WTC11 (cell line): ENCODE data around the gene CREB3L4. TPM values are rescaled to one million over a fixed set of nuclear protein-coding genes. Genes with fewer than 3 reads are reported as not detected.

ENCODE experiments used
- ATAC-seq: fragments of 200-7000 bp; cut with Tn5 transposase; 2 replicates; pipeline ENCODE4 v1.10.0; 2021; ENCODE audit warnings: mild to moderate bottlenecking, moderate library complexity
- CTCF ChIA-PET: fragments of 300-600 bp; sonication (Branson Sonifier 250); formaldehyde crosslinking; loops from one replicate; lab custom pipeline; 2021; ENCODE audit warnings: antibody characterized with exemption; lab: Charles Lee
- POLR2A ChIA-PET: fragments of 350-600 bp; sonication (Branson Sonifier 250); formaldehyde crosslinking; loops from one replicate; lab custom pipeline; 2021; ENCODE audit warnings: antibody characterized with exemption; lab: Charles Lee
- DNase-seq: peaks from one replicate; pipeline ENCODE4 v3.0.0; 2021; ENCODE audit warnings: low spot score
- H3K27ac Mint-ChIP-seq: 2 replicates; pipeline ENCODE4 v1.8.0; 2021; ENCODE audit warnings: mixed read lengths
- H3K27me3 Mint-ChIP-seq: 2 replicates; pipeline ENCODE4 v1.8.0; 2021; ENCODE audit warnings: low read depth, mild to moderate bottlenecking, moderate library complexity, mixed read lengths
- H3K36me3 Mint-ChIP-seq: 2 replicates; pipeline ENCODE4 v1.8.0; 2021; ENCODE audit warnings: mixed read lengths
- H3K4me1 Mint-ChIP-seq: 2 replicates; pipeline ENCODE4 v1.8.0; 2022; ENCODE audit warnings: mixed read lengths
- H3K4me3 Mint-ChIP-seq: 2 replicates; pipeline ENCODE4 v1.8.0; 2021; ENCODE audit warnings: mild to moderate bottlenecking, moderate library complexity, mixed read lengths
- H3K9me3 Mint-ChIP-seq: 2 replicates; pipeline ENCODE4 v1.8.0; 2021; ENCODE audit warnings: mixed read lengths
- CBFB ChIP-seq: sonication (generic); formaldehyde crosslinking; IDR thresholded peaks from 2 replicates; pipeline ENCODE4 v1.8.1; 2022; ENCODE audit warnings: mild to moderate bottlenecking, low read depth, missing genetic modification reagents
- CREB1 ChIP-seq: sonication (generic); formaldehyde crosslinking; IDR thresholded peaks from 2 replicates; pipeline ENCODE4 v1.8.0; 2023; ENCODE audit warnings: mild to moderate bottlenecking, missing genetic modification reagents
- CREM ChIP-seq: sonication (generic); formaldehyde crosslinking; IDR thresholded peaks from 2 replicates; pipeline ENCODE4 v1.8.1; 2022; ENCODE audit warnings: mild to moderate bottlenecking, missing genetic modification reagents, moderate library complexity
- FOXJ3 ChIP-seq: sonication (generic); formaldehyde crosslinking; IDR thresholded peaks from 2 replicates; pipeline ENCODE4 v1.9.0; 2021; ENCODE audit warnings: missing genetic modification reagents, mild to moderate bottlenecking, borderline replicate concordance
- MXD4 ChIP-seq: fragments of 250-450 bp; sonication (Bioruptor Pico); IDR thresholded peaks from 2 replicates; pipeline ENCODE4 v1.8.0; 2021; ENCODE audit warnings: mild to moderate bottlenecking, moderate library complexity, borderline replicate concordance
- NFE2L1 ChIP-seq: sonication (generic); formaldehyde crosslinking; IDR thresholded peaks from 2 replicates; pipeline ENCODE4 v1.8.1; 2023; ENCODE audit warnings: missing genetic modification reagents
- OVOL2 ChIP-seq: fragments of 250-450 bp; sonication (Bioruptor Pico); IDR thresholded peaks from 2 replicates; pipeline ENCODE4 v1.9.0; 2021; ENCODE audit warnings: mild to moderate bottlenecking, borderline replicate concordance
- SOX15 ChIP-seq: fragments of 250-450 bp; sonication (Bioruptor Pico); IDR thresholded peaks from 2 replicates; pipeline ENCODE4 v1.9.0; 2021; ENCODE audit warnings: mild to moderate bottlenecking
- SP1 ChIP-seq: sonication (generic); formaldehyde crosslinking; conservative IDR thresholded peaks from 2 replicates; pipeline ENCODE4 v1.8.1; 2022; ENCODE audit warnings: missing genetic modification reagents
- USF1 ChIP-seq: sonication (generic); formaldehyde crosslinking; IDR thresholded peaks from 2 replicates; pipeline ENCODE4 v1.8.0; 2022; ENCODE audit warnings: mild to moderate bottlenecking, missing genetic modification reagents
- ZNF219 ChIP-seq: sonication (generic); formaldehyde crosslinking; IDR thresholded peaks from 2 replicates; pipeline ENCODE4 v1.8.0; 2023; ENCODE audit warnings: missing genetic modification reagents, mild to moderate bottlenecking, borderline replicate concordance
- ZNF263 ChIP-seq: sonication (generic); formaldehyde crosslinking; IDR thresholded peaks from 2 replicates; pipeline ENCODE4 v1.8.1; 2022; ENCODE audit warnings: low read depth, mild to moderate bottlenecking, moderate library complexity, missing genetic modification reagents
- total RNA-seq: library from RNA; stranded (reverse); gene quantifications from 3 replicates; pipeline ENCODE4 v1.2.3, GENCODE V29; 2021
- TF ChIP-seq, protein P1 (sequence below): fragments of 250-450 bp; sonication (Bioruptor Pico); IDR thresholded peaks from 2 replicates; pipeline ENCODE4 v1.9.0; 2021; ENCODE audit warnings: mild to moderate bottlenecking
- TF ChIP-seq, protein P2 (sequence below): sonication (generic); formaldehyde crosslinking; IDR thresholded peaks from 2 replicates; pipeline ENCODE4 v1.8.1; 2022; ENCODE audit warnings: low read depth, mild to moderate bottlenecking, moderate library complexity, missing genetic modification reagents, borderline replicate concordance
- TF ChIP-seq, protein P3 (sequence below): fragments of 250-450 bp; sonication (Bioruptor Pico); IDR thresholded peaks from 2 replicates; pipeline ENCODE4 v1.9.0; 2021; ENCODE audit warnings: moderate library complexity, mild to moderate bottlenecking, inconsistent platforms, borderline replicate concordance
- TF ChIP-seq, protein P4 (sequence below): fragments of 250-450 bp; sonication (Bioruptor Pico); IDR thresholded peaks from 2 replicates; pipeline ENCODE4 v1.9.0; 2021; ENCODE audit warnings: mild to moderate bottlenecking, borderline replicate concordance
- TF ChIP-seq, protein P5 (sequence below): sonication (generic); formaldehyde crosslinking; IDR thresholded peaks from 2 replicates; pipeline ENCODE4 v1.8.1; 2023; ENCODE audit warnings: mild to moderate bottlenecking, missing genetic modification reagents, moderate library complexity

CREB3L4 gene
- total RNA-seq, 1 experiment from 2014 or later = 33.1 TPM

GRCh38 chr1:153944005-153944826 lies 23.5 kb upstream of the CREB3L4 start (continued):
- TF ChIP-seq ZNF219 = no peak

- POLR2A ChIA-PET = interaction anchor here (1.3 kb wide), 1 partner anchor 19 kb away, joined by 4 read pairs; the partner anchor contains the start of gene SLC39A1
- Mint-ChIP-seq H3K36me3 (peaks cover 21% of the 10 kb centered on the region), H3K4me1 (peaks cover 13% of the 10 kb centered on the region), H3K27me3 (no peaks in the 10 kb centered on the region), H3K4me3 (peak overlapping the region; percentile 81; the same call in 1 of the 2 replicates), H3K9me3 (no peaks in the 10 kb centered on the region), H3K27ac (peak overlapping the region; percentile 41; the same call in 1 of the 2 replicates)
- TF ChIP-seq CREM (CRISPR knock-in tag) (no peak), SOX15 (CRISPR knock-in tag) (no peak), OVOL2 (CRISPR knock-in tag) (no peak), CBFB (CRISPR knock-in tag) (no peak), CREB1 (no peak), ZNF263 (no peak), FOXJ3 (CRISPR knock-in tag) (no peak), SP1 (CRISPR knock-in tag) (no peak), NFE2L1 (CRISPR knock-in tag) (no peak)
- TF ChIP-seq, protein P1, sequence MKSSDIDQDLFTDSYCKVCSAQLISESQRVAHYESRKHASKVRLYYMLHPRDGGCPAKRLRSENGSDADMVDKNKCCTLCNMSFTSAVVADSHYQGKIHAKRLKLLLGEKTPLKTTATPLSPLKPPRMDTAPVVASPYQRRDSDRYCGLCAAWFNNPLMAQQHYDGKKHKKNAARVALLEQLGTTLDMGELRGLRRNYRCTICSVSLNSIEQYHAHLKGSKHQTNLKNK (CRISPR knock-in tag) = no peak
- TF ChIP-seq, protein P2, sequence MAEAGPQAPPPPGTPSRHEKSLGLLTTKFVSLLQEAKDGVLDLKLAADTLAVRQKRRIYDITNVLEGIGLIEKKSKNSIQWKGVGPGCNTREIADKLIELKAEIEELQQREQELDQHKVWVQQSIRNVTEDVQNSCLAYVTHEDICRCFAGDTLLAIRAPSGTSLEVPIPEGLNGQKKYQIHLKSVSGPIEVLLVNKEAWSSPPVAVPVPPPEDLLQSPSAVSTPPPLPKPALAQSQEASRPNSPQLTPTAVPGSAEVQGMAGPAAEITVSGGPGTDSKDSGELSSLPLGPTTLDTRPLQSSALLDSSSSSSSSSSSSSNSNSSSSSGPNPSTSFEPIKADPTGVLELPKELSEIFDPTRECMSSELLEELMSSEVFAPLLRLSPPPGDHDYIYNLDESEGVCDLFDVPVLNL = no peak
- TF ChIP-seq, protein P3, sequence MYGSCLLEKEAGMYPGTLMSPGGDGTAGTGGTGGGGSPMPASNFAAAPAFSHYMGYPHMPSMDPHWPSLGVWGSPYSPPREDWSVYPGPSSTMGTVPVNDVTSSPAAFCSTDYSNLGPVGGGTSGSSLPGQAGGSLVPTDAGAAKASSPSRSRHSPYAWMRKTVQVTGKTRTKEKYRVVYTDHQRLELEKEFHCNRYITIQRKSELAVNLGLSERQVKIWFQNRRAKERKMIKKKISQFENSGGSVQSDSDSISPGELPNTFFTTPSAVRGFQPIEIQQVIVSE (CRISPR knock-in tag) = no peak
- TF ChIP-seq, protein P4, sequence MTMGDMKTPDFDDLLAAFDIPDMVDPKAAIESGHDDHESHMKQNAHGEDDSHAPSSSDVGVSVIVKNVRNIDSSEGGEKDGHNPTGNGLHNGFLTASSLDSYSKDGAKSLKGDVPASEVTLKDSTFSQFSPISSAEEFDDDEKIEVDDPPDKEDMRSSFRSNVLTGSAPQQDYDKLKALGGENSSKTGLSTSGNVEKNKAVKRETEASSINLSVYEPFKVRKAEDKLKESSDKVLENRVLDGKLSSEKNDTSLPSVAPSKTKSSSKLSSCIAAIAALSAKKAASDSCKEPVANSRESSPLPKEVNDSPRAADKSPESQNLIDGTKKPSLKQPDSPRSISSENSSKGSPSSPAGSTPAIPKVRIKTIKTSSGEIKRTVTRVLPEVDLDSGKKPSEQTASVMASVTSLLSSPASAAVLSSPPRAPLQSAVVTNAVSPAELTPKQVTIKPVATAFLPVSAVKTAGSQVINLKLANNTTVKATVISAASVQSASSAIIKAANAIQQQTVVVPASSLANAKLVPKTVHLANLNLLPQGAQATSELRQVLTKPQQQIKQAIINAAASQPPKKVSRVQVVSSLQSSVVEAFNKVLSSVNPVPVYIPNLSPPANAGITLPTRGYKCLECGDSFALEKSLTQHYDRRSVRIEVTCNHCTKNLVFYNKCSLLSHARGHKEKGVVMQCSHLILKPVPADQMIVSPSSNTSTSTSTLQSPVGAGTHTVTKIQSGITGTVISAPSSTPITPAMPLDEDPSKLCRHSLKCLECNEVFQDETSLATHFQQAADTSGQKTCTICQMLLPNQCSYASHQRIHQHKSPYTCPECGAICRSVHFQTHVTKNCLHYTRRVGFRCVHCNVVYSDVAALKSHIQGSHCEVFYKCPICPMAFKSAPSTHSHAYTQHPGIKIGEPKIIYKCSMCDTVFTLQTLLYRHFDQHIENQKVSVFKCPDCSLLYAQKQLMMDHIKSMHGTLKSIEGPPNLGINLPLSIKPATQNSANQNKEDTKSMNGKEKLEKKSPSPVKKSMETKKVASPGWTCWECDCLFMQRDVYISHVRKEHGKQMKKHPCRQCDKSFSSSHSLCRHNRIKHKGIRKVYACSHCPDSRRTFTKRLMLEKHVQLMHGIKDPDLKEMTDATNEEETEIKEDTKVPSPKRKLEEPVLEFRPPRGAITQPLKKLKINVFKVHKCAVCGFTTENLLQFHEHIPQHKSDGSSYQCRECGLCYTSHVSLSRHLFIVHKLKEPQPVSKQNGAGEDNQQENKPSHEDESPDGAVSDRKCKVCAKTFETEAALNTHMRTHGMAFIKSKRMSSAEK = no peak
- ATAC-seq (no peak), DNase-seq (no peak)
- CTCF ChIA-PET = interaction anchor here (1.0 to 2.8 kb wide), 4 partner anchors 15 to 147 kb away, joined by 4 to 20 read pairs (median 4); no protein-coding TSS in a partner anchor
Observed at GRCh38 chr1:153944827-153945117, 22.9 kb upstream of the CREB3L4 start.

GRCh38 chr1:153945131-153945794 lies 22.4 kb upstream of the CREB3L4 start:
- H3K27ac Mint-ChIP-seq = no peak overlapping the region
- ATAC-seq = no peak
- no peak for DNase-seq
- peak overlapping the region; percentile 81 for H3K4me3 Mint-ChIP-seq
- H3K4me1 Mint-ChIP-seq = peaks cover 13% of the 10 kb centered on the region
- H3K27me3 Mint-ChIP-seq = no peaks in the 10 kb centered on the region
- H3K9me3 Mint-ChIP-seq = no peaks in the 10 kb centered on the region
- POLR2A ChIA-PET = interaction anchor here (0.5 to 2.3 kb wide), 6 partner anchors 10 to 41 kb away, joined by 3 to 21 read pairs (median 4); partner anchors contain the start of genes CREB3L4, RAB13 and SLC39A1
- CTCF ChIA-PET = interaction anchor here (1.0 to 2.8 kb wide), 6 partner anchors 10 to 311 kb away, joined by 3 to 27 read pairs (median 15); partner anchors contain the start of genes CHTOP, JTB and SLC39A1
- H3K36me3 Mint-ChIP-seq = peaks cover 21% of the 10 kb centered on the region
- TF ChIP-seq USF1 (CRISPR knock-in tag) (no peak), MXD4 (no peak), NFE2L1 (CRISPR knock-in tag) (0 out of 2 replicates have a peak, but pooled peaks have one; percentile 8)
- TF ChIP-seq, protein P5, sequence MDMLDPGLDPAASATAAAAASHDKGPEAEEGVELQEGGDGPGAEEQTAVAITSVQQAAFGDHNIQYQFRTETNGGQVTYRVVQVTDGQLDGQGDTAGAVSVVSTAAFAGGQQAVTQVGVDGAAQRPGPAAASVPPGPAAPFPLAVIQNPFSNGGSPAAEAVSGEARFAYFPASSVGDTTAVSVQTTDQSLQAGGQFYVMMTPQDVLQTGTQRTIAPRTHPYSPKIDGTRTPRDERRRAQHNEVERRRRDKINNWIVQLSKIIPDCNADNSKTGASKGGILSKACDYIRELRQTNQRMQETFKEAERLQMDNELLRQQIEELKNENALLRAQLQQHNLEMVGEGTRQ (CRISPR knock-in tag) = no peak
- TF ChIP-seq, all 79 proteins: peak for 1
